NCI-H187 treated with DMSO at 0.1 percent for 48 hours (cell line): ENCODE measurements around the gene RAB5A.
"Not testable (repeated sequence)": the region's sequence is repeated elsewhere in the genome, so short reads cannot be mapped to it uniquely, and the experiment has no call there.

Experiments
- DNase-seq: peaks from one replicate; lab custom pipeline; 2025; lab: John Stamatoyannopoulos, UW

RAB5A gene

GRCh38 chr3:19947549-19948225 is 790 bp downstream of the RAB5A start:
- no peak for DNase-seq

GRCh38 chr3:19948226-19948591 is 1.3 kb downstream of the RAB5A start:
- DNase-seq, result no peak

GRCh38 chr3:19950316-19950715 is 3.4 kb downstream of the RAB5A start:
- no peak for DNase-seq

GRCh38 chr3:19954676-19955075 is 7.8 kb downstream of the RAB5A start:
- no peak for DNase-seq

- not testable (repeated sequence) for DNase-seq
These were observed 10.5 kb downstream of the RAB5A start for GRCh38 chr3:19957354-19957753.

- DNase-seq, result no peak
These were observed 12.6 kb downstream of the RAB5A start for GRCh38 chr3:19959505-19959904.

GRCh38 chr3:19960696-19961095 is 13.8 kb downstream of the RAB5A start:
- DNase-seq, result no peak

- no peak for DNase-seq
These were observed 15.1 kb downstream of the RAB5A start for GRCh38 chr3:19961960-19962359.

GRCh38 chr3:19967208-19967607 is 20.3 kb downstream of the RAB5A start:
- DNase-seq, result no peak

- no peak for DNase-seq
These were observed 20.9 kb downstream of the RAB5A start for GRCh38 chr3:19967812-19968211.

GRCh38 chr3:19970327-19970726 is 23.4 kb downstream of the RAB5A start:
- DNase-seq, result no peak

- DNase-seq, result no peak
These were observed 25.2 kb downstream of the RAB5A start for GRCh38 chr3:19972054-19972453.

GRCh38 chr3:19988904-19989303 is 42.0 kb downstream of the RAB5A start:
- DNase-seq, result not testable (repeated sequence)

GRCh38 chr3:19994796-19995195 is 47.9 kb downstream of the RAB5A start:
- no peak for DNase-seq

- no peak for DNase-seq
These were observed 50.6 kb downstream of the RAB5A start for GRCh38 chr3:19997502-19997901.

GRCh38 chr3:20001932-20002331 is 55.0 kb downstream of the RAB5A start:
- no peak for DNase-seq

GRCh38 chr3:20007960-20008359 is 61.1 kb downstream of the RAB5A start:
- no peak for DNase-seq

GRCh38 chr3:20008646-20009045 is 61.7 kb downstream of the RAB5A start:
- no peak for DNase-seq

- DNase-seq, result no peak
These were observed 65.3 kb downstream of the RAB5A start, which contains the start of gene PP2D1 for GRCh38 chr3:20012164-20012563. PP2D1 (minus strand) TSS chr3:20012264; CDS start chr3:20012072, 192 bp downstream.

GRCh38 chr3:20013396-20013795 is 66.5 kb downstream of the RAB5A start:
- no peak for DNase-seq

- DNase-seq, result no peak
These were observed 68.6 kb downstream of the RAB5A start for GRCh38 chr3:20015525-20015924.

- DNase-seq, result not testable (repeated sequence)
These were observed 69.2 kb downstream of the RAB5A start for GRCh38 chr3:20016076-20016475.

GRCh38 chr3:20022954-20023622 is 76.2 kb downstream of the RAB5A start:
- no peak for DNase-seq
